NCI-H187 treated with DMSO at 0.1 percent for 48 hours (cell line): Measurements from ENCODE around the gene TGFBR1.

Experiments used
- DNase-seq: peaks from one replicate; lab custom pipeline; 2025; lab: John Stamatoyannopoulos, UW

TGFBR1 gene

GRCh38 chr9:99104459-99105151 is at the start of gene TGFBR1:
TSS of gene TGFBR1 (plus strand) at chr9:99105113. CDS start at chr9:99105206, 93 bp downstream.
- DNase-seq: no peak

- DNase-seq: no peak
These were observed 49.5 kb upstream of the TGFBR1 start for GRCh38 chr9:99055384-99055783.

- DNase-seq: no peak
These were observed 48.7 kb upstream of the TGFBR1 start for GRCh38 chr9:99056186-99056585.

- no peak for DNase-seq
These were observed 47.8 kb upstream of the TGFBR1 start for GRCh38 chr9:99056886-99057664.

- no peak for DNase-seq
These were observed 47.0 kb upstream of the TGFBR1 start for GRCh38 chr9:99057665-99058625.

GRCh38 chr9:99058964-99059921 is 45.7 kb upstream of the TGFBR1 start:
- DNase-seq: no peak

GRCh38 chr9:99060621-99061020 is 44.3 kb upstream of the TGFBR1 start:
- DNase-seq: no peak

- DNase-seq: no peak
These were observed 42.4 kb upstream of the TGFBR1 start for GRCh38 chr9:99062549-99062948.

- no peak for DNase-seq
These were observed 41.4 kb upstream of the TGFBR1 start for GRCh38 chr9:99063522-99063921.

GRCh38 chr9:99066571-99066970 is 38.3 kb upstream of the TGFBR1 start:
- DNase-seq: no peak

- DNase-seq: no peak
These were observed 35.8 kb upstream of the TGFBR1 start for GRCh38 chr9:99069075-99069474.

- DNase-seq: no peak
These were observed 35.4 kb upstream of the TGFBR1 start for GRCh38 chr9:99069546-99069945.

- no peak for DNase-seq
These were observed 34.2 kb upstream of the TGFBR1 start for GRCh38 chr9:99070681-99071080.

- no peak for DNase-seq
These were observed 33.4 kb upstream of the TGFBR1 start for GRCh38 chr9:99071313-99072039.

GRCh38 chr9:99072040-99072394 is 32.9 kb upstream of the TGFBR1 start:
- no peak for DNase-seq

- DNase-seq: no peak
These were observed 31.6 kb upstream of the TGFBR1 start for GRCh38 chr9:99073347-99073746.

GRCh38 chr9:99073985-99074901 is 30.7 kb upstream of the TGFBR1 start:
- no peak for DNase-seq

- no peak for DNase-seq
These were observed 30.0 kb upstream of the TGFBR1 start for GRCh38 chr9:99074902-99075245.

GRCh38 chr9:99075246-99075912 is 29.5 kb upstream of the TGFBR1 start:
- DNase-seq: no peak
